Measurements from ENCODE around the gene CTLA4.

Gene CTLA4

GRCh38 chr2:203898657-203899056, 31.1 kb downstream of the CTLA4 start:
- Histone ChIP-seq H3K27ac (no peak overlapping the region), H3K4me3 (IDR thresholded peaks at IDR 0.05; ENCODE audit: insufficient read depth, low read depth, low read length) (no peak overlapping the region), H3K36me3 (ENCODE audit: insufficient read depth) (no peaks in the 10 kb centered on the region), H4K20me1 (ENCODE audit: insufficient read depth) (no peaks in the 10 kb centered on the region), H3K4me1 (ENCODE audit: low read depth, poor library complexity, severe bottlenecking) (peaks cover 45% of the 10 kb centered on the region), H3K27me3 (ENCODE audit: insufficient read depth, low read depth) (no peaks in the 10 kb centered on the region), H3K4me2 (no peak overlapping the region; the same call in 1 of the 2 replicates), H3K9ac (no peak overlapping the region), H3K79me2 (ENCODE audit: insufficient read depth, low read depth) (no peaks in the 10 kb centered on the region), H2AFZ (ENCODE audit: low read depth) (no peak overlapping the region)
- TF ChIP-seq CTCF (conservative IDR thresholded peaks at IDR 0.05; ENCODE audit: low read depth, low read length): no peak

GRCh38 chr2:203900253-203900652, 32.7 kb downstream of the CTLA4 start:
- H3K27me3 ChIP-seq (ENCODE audit: insufficient read depth, low read depth): no peaks in the 10 kb centered on the region
- no peak overlapping the region for H3K4me2 ChIP-seq
- H3K9ac ChIP-seq: no peak overlapping the region
- no peaks in the 10 kb centered on the region for H4K20me1 ChIP-seq (ENCODE audit: insufficient read depth)
- no peak for TF ChIP-seq CTCF (conservative IDR thresholded peaks at IDR 0.05; ENCODE audit: low read depth, low read length)
- no peaks in the 10 kb centered on the region for H3K79me2 ChIP-seq (ENCODE audit: insufficient read depth, low read depth)
- H3K4me1 ChIP-seq (ENCODE audit: low read depth, poor library complexity, severe bottlenecking): peaks cover 33% of the 10 kb centered on the region
- no peak overlapping the region for H3K4me3 ChIP-seq (IDR thresholded peaks at IDR 0.05; ENCODE audit: insufficient read depth, low read depth, low read length)
- no peak overlapping the region for H3K27ac ChIP-seq
- H2AFZ ChIP-seq (ENCODE audit: low read depth): no peak overlapping the region
- H3K36me3 ChIP-seq (ENCODE audit: insufficient read depth): no peaks in the 10 kb centered on the region

- H3K4me3 ChIP-seq (IDR thresholded peaks at IDR 0.05; ENCODE audit: insufficient read depth, low read depth, low read length): no peak overlapping the region
- H2AFZ ChIP-seq (ENCODE audit: low read depth): no peak overlapping the region
- no peak overlapping the region for H3K4me2 ChIP-seq
- no peak overlapping the region for H3K9ac ChIP-seq
- H3K79me2 ChIP-seq (ENCODE audit: insufficient read depth, low read depth): peaks cover 3% of the 10 kb centered on the region; the same call in 1 of the 2 replicates
- H3K27ac ChIP-seq: no peak overlapping the region
- peaks cover 18% of the 10 kb centered on the region for H3K4me1 ChIP-seq (ENCODE audit: low read depth, poor library complexity, severe bottlenecking)
- no peaks in the 10 kb centered on the region for H3K27me3 ChIP-seq (ENCODE audit: insufficient read depth, low read depth)
- no peak for TF ChIP-seq CTCF (conservative IDR thresholded peaks at IDR 0.05; ENCODE audit: low read depth, low read length)
- no peaks in the 10 kb centered on the region for H4K20me1 ChIP-seq (ENCODE audit: insufficient read depth)
- no peaks in the 10 kb centered on the region for H3K36me3 ChIP-seq (ENCODE audit: insufficient read depth)
Observed at GRCh38 chr2:203904022-203904421, 36.5 kb downstream of the CTLA4 start.

- TF ChIP-seq CTCF (conservative IDR thresholded peaks at IDR 0.05; ENCODE audit: low read depth, low read length): no peak
- peaks cover 3% of the 10 kb centered on the region; the same call in 1 of the 2 replicates for H3K79me2 ChIP-seq (ENCODE audit: insufficient read depth, low read depth)
- no peak overlapping the region for H3K27ac ChIP-seq
- no peak overlapping the region for H3K4me2 ChIP-seq
- H3K4me3 ChIP-seq (IDR thresholded peaks at IDR 0.05; ENCODE audit: insufficient read depth, low read depth, low read length): no peak overlapping the region
- H4K20me1 ChIP-seq (ENCODE audit: insufficient read depth): no peaks in the 10 kb centered on the region
- H3K27me3 ChIP-seq (ENCODE audit: insufficient read depth, low read depth): no peaks in the 10 kb centered on the region
- H3K9ac ChIP-seq: no peak overlapping the region
- H3K4me1 ChIP-seq (ENCODE audit: low read depth, poor library complexity, severe bottlenecking): peaks cover 27% of the 10 kb centered on the region
- no peaks in the 10 kb centered on the region for H3K36me3 ChIP-seq (ENCODE audit: insufficient read depth)
- no peak overlapping the region for H2AFZ ChIP-seq (ENCODE audit: low read depth)
Observed at GRCh38 chr2:203905656-203906055, 38.1 kb downstream of the CTLA4 start.

Measured in KMS-11 (cell line).